HepG2 (cell line): Measurements from ENCODE around the gene GOLPH3.
"Not testable (repeated sequence)": the region's sequence is repeated elsewhere in the genome, so short reads cannot be mapped to it uniquely, and the experiment has no call there.

Source experiments
- ATF7-NPFF ChIP-seq: sonication (generic); formaldehyde crosslinking; IDR thresholded peaks from 2 replicates; pipeline ENCODE4 v1.8.1; 2023; ENCODE audit warnings: mild to moderate bottlenecking, low read depth, missing genetic modification reagents, moderate library complexity
- E2F5 ChIP-seq: sonication (generic); formaldehyde crosslinking; conservative IDR thresholded peaks from 2 replicates; pipeline ENCODE4 v1.4.0; 2020; ENCODE audit warnings: missing genetic modification reagents
- FOXK1 ChIP-seq: sonication (generic); formaldehyde crosslinking; IDR thresholded peaks from 2 replicates; pipeline ENCODE4 v1.4.0; 2020; ENCODE audit warnings: low read depth, missing genetic modification reagents, borderline replicate concordance
- GTF3A ChIP-seq: sonication (generic); formaldehyde crosslinking; conservative IDR thresholded peaks from 2 replicates; pipeline ENCODE4 v1.4.0; 2020; ENCODE audit warnings: mild to moderate bottlenecking, missing genetic modification reagents
- JUND ChIP-seq: sonication (generic); formaldehyde crosslinking; IDR thresholded peaks from 2 replicates; pipeline ENCODE4 v1.8.0; 2022; ENCODE audit warnings: mild to moderate bottlenecking, missing genetic modification reagents
- KLF16 ChIP-seq, 2 experiments: sonication (generic) in 1 of 2; formaldehyde crosslinking in 1 of 2; IDR thresholded peaks; 2 replicates each; pipeline versions ENCODE4 v1.6.1 to v1.8.0; 2016 to 2023; ENCODE audit warnings: missing genetic modification reagents in 2 of 2, missing compliant biosample characterization in 1 of 2
- RAD51 ChIP-seq: fragments of 450-650 bp; IDR thresholded peaks from 2 replicates; pipeline ENCODE4 v1.6.1; 2016; ENCODE audit warnings: borderline replicate concordance
- REST ChIP-seq, 2 experiments: IDR thresholded peaks; 2 replicates each; pipeline ENCODE4 v1.6.1; 2011 to 2012; ENCODE audit warnings: low read length in 2 of 2, borderline replicate concordance in 1 of 2, low read depth in 1 of 2, mild to moderate bottlenecking in 1 of 2, moderate library complexity in 1 of 2
- ZNF530 ChIP-seq: sonication (generic); formaldehyde crosslinking; IDR thresholded peaks from 2 replicates; pipeline ENCODE4 v1.5.0; 2020; ENCODE audit warnings: low read depth, mild to moderate bottlenecking, missing genetic modification reagents
- TF ChIP-seq, protein P1 (sequence below): sonication (generic); formaldehyde crosslinking; IDR thresholded peaks from 2 replicates; pipeline ENCODE4 v1.4.0; 2020; ENCODE audit warnings: low read depth, mild to moderate bottlenecking, missing genetic modification reagents
- TF ChIP-seq, protein P2 (sequence below): sonication (generic); formaldehyde crosslinking; IDR thresholded peaks from 2 replicates; pipeline ENCODE4 v1.4.0; 2020; ENCODE audit warnings: missing genetic modification reagents

DNA sequence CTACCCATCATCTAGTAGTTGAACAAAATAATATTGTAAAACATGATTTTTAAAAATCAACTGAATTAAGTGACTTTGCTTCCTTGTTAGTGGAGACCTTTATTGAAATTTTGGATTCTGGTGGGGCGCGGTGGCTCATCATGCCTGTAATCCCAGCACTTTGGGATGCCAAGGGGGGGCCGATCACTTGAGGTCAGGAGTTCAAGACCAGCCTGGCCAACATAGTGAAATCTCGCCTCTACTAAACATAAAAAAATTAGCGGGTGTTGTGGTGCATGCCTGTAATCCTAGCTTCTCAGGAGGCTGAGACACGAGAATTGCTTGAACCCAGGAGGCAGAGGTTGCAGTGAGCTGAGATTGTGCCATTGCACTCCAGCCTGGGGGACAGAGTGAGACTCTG, 95.3 kb downstream of the GOLPH3 start:
- TF ChIP-seq RAD51; REST (IDR thresholded peaks at IDR 0.05; ENCODE audit: borderline replicate concordance in 1 of 2, low read depth in 1 of 2, low read length in 2 of 2); KLF16 (CRISPR knock-in tag; IDR thresholded peaks at IDR 0.05); ATF7-NPFF (CRISPR knock-in tag); GTF3A (CRISPR knock-in tag); FOXK1 (CRISPR knock-in tag); JUND; E2F5 (CRISPR knock-in tag); ZNF530 (CRISPR knock-in tag): not testable (repeated sequence)
- TF ChIP-seq, protein P1, sequence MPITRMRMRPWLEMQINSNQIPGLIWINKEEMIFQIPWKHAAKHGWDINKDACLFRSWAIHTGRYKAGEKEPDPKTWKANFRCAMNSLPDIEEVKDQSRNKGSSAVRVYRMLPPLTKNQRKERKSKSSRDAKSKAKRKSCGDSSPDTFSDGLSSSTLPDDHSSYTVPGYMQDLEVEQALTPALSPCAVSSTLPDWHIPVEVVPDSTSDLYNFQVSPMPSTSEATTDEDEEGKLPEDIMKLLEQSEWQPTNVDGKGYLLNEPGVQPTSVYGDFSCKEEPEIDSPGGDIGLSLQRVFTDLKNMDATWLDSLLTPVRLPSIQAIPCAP (CRISPR knock-in tag) = not testable (repeated sequence)
- TF ChIP-seq, protein P2, sequence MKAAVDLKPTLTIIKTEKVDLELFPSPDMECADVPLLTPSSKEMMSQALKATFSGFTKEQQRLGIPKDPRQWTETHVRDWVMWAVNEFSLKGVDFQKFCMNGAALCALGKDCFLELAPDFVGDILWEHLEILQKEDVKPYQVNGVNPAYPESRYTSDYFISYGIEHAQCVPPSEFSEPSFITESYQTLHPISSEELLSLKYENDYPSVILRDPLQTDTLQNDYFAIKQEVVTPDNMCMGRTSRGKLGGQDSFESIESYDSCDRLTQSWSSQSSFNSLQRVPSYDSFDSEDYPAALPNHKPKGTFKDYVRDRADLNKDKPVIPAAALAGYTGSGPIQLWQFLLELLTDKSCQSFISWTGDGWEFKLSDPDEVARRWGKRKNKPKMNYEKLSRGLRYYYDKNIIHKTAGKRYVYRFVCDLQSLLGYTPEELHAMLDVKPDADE (CRISPR knock-in tag) = not testable (repeated sequence)
